Epithelial cell of proximal tubule (primary cell): ENCODE data around the gene GLB1L. TPM values are rescaled to one million over a fixed set of nuclear protein-coding genes. Genes with fewer than 3 reads are reported as not detected.

Source experiments
- DNase-seq: peaks from one replicate; pipeline ENCODE4 v3.0.0-alpha.2; 2011; ENCODE audit warnings: low read depth
- H3K4me3 ChIP-seq: 2 replicates; pipeline ENCODE4 v1.5.1; 2011; ENCODE audit warnings: low read depth, mild to moderate bottlenecking, low read length
- total RNA-seq: library from RNA; depleted of rRNA; stranded (reverse); fragments of >200 nt; gene quantifications from 2 replicates; pipeline ENCODE4 v1.2.3, GENCODE V29; 2015
- TF ChIP-seq, protein P1 (sequence below): conservative IDR thresholded peaks from 2 replicates; pipeline ENCODE4 v1.5.1; 2012; ENCODE audit warnings: low read depth, mild to moderate bottlenecking, low read length

GLB1L gene
- total RNA-seq, 1 donor from 2014 or later, result 10.4 TPM

DNA sequence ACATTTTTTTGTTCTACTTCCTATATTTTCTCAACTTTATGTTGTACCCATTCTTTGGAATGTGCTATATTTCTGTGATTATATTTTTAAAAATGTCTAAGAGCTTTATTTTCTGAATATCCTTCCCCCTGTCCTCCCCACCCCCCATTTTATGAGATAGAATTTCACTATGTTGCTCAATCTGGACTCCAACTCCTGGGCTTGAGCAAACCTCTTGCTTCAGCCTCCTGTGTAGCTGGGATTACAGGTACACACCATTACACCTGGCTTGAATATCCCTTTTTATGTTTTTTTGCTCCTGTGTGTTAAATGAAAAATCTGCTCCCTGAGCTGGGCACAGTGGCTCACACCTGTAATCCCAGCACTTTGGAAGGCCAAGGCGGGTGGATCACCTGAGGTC is 47.9 kb downstream of the GLB1L start:
- no peak overlapping the region for H3K4me3 ChIP-seq
- TF ChIP-seq, protein P1, sequence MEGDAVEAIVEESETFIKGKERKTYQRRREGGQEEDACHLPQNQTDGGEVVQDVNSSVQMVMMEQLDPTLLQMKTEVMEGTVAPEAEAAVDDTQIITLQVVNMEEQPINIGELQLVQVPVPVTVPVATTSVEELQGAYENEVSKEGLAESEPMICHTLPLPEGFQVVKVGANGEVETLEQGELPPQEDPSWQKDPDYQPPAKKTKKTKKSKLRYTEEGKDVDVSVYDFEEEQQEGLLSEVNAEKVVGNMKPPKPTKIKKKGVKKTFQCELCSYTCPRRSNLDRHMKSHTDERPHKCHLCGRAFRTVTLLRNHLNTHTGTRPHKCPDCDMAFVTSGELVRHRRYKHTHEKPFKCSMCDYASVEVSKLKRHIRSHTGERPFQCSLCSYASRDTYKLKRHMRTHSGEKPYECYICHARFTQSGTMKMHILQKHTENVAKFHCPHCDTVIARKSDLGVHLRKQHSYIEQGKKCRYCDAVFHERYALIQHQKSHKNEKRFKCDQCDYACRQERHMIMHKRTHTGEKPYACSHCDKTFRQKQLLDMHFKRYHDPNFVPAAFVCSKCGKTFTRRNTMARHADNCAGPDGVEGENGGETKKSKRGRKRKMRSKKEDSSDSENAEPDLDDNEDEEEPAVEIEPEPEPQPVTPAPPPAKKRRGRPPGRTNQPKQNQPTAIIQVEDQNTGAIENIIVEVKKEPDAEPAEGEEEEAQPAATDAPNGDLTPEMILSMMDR, result no peak
- no peak for DNase-seq

DNA sequence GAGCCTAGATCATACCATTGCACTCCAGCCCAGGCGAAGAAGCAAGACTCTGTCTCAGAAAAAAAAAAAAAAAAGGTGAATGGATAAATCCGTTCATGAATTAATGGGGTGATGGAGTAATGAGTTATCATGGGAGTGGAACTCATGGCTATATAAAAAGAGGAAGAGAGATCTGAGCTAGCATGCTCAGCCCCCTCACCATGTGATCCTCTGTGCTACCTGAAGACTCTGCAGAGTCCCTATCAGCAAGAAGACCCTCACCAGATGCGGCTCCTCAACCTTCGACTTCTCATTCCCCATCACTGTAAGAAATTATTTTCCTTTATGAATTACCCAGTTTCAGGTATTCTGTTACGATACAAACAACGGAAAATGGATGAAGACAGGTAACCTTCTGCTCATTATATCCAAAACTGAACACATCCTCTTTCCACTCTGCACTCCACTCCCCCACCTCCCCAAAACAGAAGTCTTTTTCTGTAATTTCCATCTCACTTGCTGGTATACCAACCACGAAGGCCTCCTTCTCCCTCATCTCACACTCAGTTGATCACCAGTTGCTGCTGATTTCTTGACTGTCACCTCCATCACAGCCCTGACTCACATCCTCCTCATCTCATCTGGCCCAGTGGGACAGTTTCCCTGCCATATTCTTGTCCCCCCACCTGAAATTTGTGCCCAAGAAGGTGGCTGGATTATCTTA is 58.3 kb downstream of the GLB1L start:
- H3K4me3 ChIP-seq, result no peak overlapping the region
- no peak for DNase-seq
- TF ChIP-seq, protein P1, result no peak

Other genes starting within 250 kb of the GLB1L start
- 1.1 TPM in 1 of 2 replicates, not detected in the other for gene CFAP65, start 203.9 kb downstream of the GLB1L start, total RNA-seq
- 0.29 TPM in 1 of 2 replicates, not detected in the other for gene IHH, start 184.5 kb downstream of the GLB1L start, total RNA-seq
- gene NHEJ1, start 84.6 kb downstream of the GLB1L start, total RNA-seq, result 13.1 and 17.1 TPM in 2 replicates
- 0.06 TPM in 1 of 2 replicates, not detected in the other for gene SLC23A3, start 75.4 kb downstream of the GLB1L start, total RNA-seq
- gene CNPPD1, start 68.5 kb downstream of the GLB1L start, total RNA-seq, result 37.5 and 51.0 TPM in 2 replicates
- 34.4 and 40.1 TPM in 2 replicates for gene RETREG2, start 67.2 kb downstream of the GLB1L start, total RNA-seq
- gene ZFAND2B, start 38.7 kb downstream of the GLB1L start, total RNA-seq, result 29.7 and 31.6 TPM in 2 replicates
- 9.3 and 11.7 TPM in 2 replicates for gene ABCB6, start 26.5 kb downstream of the GLB1L start, total RNA-seq
- gene ATG9A, start 15.8 kb downstream of the GLB1L start, total RNA-seq, result 34.1 and 52.9 TPM in 2 replicates
- 20.3 and 50.3 TPM in 2 replicates for gene ANKZF1, start 15.6 kb downstream of the GLB1L start, total RNA-seq
- 10.1 and 17.5 TPM in 2 replicates for gene STK16, start within 50 bp of the GLB1L start, total RNA-seq
- 0.52 TPM in 1 of 2 replicates, not detected in the other for gene TUBA4B, start 7.8 kb upstream of the GLB1L start, total RNA-seq
- 191 and 196 TPM in 2 replicates for gene TUBA4A, start 8.5 kb upstream of the GLB1L start, total RNA-seq
- 31.8 and 54.8 TPM in 2 replicates for gene DNAJB2, start 33.9 kb upstream of the GLB1L start, total RNA-seq
- 0.75 and 1.0 TPM in 2 replicates for gene PTPRN, start 64.0 kb upstream of the GLB1L start, total RNA-seq
- not detected in 2 replicates for gene RESP18, start 87.3 kb upstream of the GLB1L start, total RNA-seq
- gene DNPEP, start 142.5 kb upstream of the GLB1L start, total RNA-seq, result 40.0 and 54.0 TPM in 2 replicates
- not detected in 2 replicates for gene DES, start 172.9 kb upstream of the GLB1L start, total RNA-seq
- gene SPEG, start 189.4 kb upstream of the GLB1L start, total RNA-seq, result 4.6 and 28.3 TPM in 2 replicates